ENCODE measurements around the gene TOR1B.

GRCh38 chr9:129755151-129755550 is 47.8 kb upstream of the TOR1B start:
- TF ChIP-seq FOXM1 (IDR thresholded peaks at IDR 0.05; ENCODE audit: borderline replicate concordance) (no peak), HDGF (IDR thresholded peaks at IDR 0.05; ENCODE audit: borderline replicate concordance) (no peak), CTBP1 (IDR thresholded peaks at IDR 0.05; ENCODE audit: borderline replicate concordance) (no peak), BHLHE40 (IDR thresholded peaks at IDR 0.05; ENCODE audit: borderline replicate concordance) (no peak), LEF1 (IDR thresholded peaks at IDR 0.05; ENCODE audit: borderline replicate concordance) (no peak), ARNT (IDR thresholded peaks at IDR 0.05) (no peak), NFRKB (IDR thresholded peaks at IDR 0.05) (no peak), L3MBTL2 (conservative IDR thresholded peaks at IDR 0.05) (no peak)

Measured in HEK293T (cell line).